Measurements from ENCODE around the gene TBX4.
"Not testable (repeated sequence)": the region's sequence is repeated elsewhere in the genome, so short reads cannot be mapped to it uniquely, and the experiment has no call there.

Gene TBX4

DNA sequence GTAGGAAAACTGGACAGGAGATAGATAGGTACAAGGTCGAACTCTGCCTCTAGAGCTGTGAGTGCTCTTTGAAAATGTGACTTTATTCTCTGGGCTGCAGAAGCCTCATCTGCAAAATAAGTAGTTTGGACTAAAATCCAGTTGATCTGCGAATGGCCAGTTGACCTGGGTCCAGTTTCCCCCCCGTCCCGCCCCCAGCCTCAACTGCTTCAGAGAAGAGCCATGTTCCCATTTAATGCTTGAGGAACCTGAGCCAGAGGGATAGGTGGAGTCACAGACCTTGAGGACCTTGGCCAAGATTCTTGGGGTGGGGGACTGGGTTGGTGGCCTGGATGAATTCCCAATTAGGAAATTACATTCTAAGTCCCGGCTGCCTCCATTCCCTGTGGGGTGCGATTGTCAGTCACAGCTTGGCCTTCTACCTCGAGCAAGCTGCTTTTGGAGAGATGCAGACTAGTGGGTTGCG, 38.5 kb upstream of the TBX4 start:
- no peak for DNase-seq

DNA sequence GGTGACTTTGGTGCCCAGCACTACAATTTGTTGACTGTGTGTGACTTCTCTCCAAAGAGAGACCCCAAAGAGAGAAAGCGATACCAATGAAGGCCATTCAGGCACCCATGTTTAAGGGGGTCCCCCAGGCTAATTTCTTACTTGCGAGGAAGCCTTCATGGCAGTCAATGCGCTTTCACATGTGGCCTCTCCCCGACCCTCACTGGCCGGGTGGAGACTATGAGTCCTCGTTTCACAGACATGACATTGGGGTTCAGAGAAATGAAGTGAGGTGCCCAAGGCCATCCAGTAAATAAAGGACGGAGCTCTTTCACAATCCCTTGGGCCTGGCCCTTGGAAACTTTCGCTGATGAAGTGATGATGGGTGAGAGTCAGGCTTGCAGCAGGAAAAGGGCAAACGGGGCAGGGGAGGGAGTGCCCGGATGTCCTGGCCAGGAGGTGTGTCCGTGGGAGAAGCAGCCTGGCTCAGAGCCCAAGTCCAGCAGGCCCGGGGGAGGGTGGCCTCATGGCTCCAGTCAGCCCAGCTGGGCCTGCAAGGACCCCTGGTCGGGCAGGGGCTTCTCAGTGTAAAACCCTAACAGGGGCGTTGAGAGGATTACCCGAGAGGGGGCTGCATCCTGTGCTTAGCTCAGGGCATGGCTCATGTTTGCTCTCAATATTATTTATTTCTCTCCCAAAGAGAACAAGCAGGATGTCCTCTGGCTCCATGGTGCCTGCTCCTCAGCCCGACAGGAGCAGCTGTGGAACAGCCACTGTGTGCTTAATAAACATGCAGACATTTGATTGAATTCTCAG, 37.9 kb upstream of the TBX4 start:
- no peak for DNase-seq

DNA sequence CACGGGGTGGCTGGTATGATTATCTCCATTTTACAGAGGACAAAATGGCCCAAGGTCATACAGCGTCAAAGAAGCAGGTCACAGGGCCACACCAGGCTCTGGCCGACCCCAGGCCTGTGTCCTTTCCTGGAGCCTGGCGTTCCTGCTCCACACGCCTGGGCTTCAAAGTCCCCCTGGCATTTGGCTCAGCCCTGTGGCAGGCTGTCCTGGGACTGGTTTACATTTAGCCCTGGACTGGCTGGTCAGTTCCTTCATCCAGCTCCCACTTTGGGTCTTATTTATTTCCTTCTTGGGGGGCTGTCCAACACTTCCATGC, 37.3 kb upstream of the TBX4 start:
- no peak for DNase-seq

DNA sequence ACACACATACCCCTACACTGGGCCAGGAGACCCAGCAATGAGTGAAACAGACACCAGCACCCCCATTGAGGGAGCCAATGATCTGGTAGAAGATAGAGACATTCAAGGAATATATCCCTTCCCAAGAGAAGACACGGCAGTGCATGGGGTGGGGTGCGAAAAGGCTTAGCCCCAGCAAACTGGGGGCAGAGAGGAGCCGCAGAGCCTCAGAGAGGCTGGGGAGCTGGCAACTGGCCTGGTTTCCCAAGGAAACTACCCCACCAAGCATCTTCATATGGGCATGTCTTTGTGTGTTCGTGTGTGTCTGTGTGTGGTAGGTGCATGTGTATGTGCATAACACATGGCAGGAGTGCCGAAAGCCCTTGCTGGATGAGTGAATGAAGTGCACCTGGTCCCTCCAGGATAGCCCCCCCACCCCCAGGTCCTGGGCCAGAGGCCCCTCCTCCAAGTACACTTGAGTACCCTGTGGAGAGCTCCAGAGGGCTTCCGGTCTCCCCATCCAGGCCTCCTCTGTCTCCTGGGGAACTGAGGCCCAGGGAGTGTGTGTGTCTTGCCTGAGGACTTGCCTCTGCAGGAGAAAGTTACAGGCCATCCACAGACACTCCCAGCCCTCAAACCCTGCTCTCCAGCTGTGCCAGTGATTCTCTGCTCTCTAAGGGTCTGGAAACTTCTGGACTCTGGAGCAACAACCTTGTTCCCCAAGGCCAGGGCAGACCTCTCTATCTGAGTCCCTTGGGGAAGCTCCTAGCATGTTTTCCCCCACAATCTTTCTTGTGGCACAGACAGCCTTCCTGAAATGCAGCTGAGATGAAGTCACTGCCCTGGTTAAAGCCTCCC, 36.6 kb upstream of the TBX4 start:
- DNase-seq, result no peak

DNA sequence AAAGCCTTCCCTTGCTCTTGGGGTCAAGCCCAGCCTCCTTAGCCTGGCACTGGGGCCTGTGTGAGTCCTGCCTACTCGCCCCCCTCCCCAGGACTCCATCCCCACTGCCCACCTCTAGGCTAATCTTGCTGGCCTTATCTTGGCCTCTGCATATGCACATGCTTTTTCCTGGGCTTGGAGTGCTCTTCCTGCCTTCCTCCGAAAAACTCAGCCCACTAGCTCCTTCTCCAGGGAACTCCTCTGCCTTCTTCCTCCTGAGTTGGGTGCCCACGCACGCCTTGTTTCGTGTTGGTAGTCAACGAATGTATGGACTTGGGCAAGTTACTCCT, 36.0 kb upstream of the TBX4 start:
- no peak for DNase-seq

DNA sequence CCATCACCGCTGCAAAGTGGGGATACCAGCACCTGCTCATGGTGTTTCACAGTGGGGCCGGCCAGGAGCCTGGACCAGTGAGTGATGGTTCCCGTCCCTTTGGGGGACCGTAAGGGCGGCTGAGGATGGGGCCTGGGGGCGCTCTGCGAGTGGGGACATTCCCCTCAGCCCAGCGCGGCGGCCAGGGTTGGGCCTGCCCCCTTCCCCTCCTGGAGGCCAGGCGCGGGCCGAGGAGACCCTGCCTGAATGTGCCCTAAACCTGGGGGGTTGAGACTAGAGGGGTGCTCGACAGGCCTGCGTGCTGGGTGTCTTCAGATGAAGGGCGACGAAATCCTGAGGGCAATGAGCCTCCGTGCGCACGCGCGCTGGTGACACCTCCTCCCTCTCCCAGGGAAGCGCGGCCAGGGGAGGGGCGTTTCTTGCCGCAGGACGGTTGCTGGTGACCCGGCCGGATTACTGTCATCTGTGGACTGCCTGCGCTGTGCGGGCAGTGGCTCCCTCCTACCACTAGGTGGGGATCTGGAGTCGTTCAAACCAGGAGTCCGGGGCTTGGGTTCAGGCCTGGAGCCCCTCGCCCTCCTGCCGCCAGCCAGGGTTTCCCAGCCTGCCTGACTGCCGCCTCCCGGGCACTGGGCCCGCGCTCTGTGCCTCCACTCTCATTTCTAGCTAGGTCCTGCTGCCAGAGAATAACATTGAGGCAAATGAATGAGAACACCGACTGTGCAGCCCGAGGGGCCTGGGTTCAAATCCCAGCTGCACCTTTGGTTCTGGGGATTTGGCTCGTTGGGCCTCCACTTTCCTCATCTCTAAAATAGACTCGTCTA, 35.5 kb upstream of the TBX4 start:
- DNase-seq, result peak; percentile 82

DNA sequence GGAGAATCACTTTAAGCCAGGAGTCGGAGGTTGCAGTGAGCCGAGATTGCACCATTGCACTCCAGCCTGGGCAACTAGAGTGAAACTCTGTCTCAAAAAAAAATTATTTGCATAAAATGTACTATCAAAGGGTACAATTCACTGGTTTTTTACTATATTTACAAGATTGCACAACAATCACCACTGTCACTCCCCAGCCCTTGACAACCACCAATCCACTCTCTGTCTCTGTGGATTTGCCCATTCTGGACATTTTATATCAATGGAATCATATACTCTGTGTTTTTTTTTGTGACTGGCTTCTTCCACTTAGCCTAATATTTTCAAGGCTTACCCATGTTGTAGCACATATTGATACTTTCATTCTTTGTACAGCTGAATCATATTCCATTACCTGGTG, 33.8 kb upstream of the TBX4 start:
- DNase-seq, result no peak

DNA sequence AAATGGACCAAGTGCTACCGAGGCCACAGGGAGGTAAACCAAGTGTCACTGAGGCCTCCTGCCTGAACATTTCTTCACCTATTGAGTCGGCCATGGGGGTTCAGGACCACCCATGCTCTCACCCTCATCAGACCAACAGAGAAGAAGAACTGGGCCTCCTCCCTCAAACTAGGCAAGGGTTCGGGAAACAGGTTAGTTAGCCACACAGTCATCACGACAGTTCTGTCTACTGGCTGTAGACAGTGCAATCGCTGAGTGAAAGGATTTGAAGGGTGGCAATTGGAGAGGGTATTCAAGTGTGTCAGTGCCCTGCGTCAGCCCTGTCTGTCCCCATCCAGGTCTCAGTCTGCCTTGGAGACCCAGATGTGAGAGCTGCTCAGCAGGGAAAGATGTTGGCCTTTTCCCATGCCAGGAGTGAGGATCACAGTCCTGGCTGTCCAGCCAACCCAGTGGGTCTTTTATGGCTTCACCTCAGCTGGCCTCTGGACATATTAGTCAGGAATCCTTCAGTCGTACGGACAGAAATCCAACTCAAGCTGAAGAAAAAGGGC, 32.7 kb upstream of the TBX4 start:
- no peak for DNase-seq

DNA sequence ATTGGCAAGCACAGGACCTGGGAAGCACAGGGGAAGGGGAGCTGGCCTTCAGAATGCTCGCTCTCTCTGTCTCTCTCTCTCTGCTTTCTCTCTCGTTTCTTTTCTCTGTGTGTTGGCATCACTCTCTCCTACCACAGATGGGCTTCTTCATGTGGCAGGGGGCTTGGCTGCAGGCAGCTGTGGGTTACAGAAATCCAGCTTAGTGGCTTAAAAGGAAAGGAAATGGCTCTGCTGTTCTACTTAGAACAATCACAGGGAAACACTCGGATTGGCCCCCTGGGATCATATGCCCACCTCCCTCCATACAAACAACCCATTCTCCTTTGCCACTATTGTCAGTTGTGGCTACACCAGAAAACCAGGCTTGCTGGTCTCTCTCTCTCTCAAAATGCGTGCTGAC, 32.2 kb upstream of the TBX4 start:
- no peak for DNase-seq

DNA sequence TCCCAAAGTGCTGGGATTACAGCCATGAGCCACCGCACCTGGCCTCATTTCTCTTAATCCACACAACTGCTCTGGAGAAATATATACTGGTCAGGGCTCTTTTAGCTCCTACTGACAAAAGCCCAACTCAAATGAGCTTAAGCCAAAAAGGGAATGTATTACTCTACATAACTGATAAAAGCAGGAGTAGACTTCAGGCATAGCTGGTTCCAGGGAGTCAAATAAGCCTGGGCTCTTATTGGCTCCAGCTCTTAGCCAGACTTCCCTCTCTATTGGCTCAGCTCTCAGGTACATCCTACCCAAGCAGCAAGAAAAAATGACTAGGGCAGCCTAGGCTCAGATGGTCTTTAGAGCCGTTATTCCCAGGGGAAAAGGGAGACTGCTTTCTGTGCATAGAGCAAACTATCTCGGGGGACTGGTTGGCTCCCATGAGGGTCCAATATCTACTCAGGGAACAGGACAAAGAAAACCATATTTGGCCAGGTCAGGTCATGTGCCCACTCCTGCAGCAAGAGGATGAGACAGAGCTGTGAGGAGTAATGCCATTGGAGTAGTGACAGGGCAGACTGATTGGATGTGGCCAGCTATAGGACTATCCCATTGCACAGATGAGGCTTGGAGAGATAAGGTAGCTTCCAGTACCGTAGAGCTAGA, 31.4 kb upstream of the TBX4 start:
- no peak for DNase-seq

DNA sequence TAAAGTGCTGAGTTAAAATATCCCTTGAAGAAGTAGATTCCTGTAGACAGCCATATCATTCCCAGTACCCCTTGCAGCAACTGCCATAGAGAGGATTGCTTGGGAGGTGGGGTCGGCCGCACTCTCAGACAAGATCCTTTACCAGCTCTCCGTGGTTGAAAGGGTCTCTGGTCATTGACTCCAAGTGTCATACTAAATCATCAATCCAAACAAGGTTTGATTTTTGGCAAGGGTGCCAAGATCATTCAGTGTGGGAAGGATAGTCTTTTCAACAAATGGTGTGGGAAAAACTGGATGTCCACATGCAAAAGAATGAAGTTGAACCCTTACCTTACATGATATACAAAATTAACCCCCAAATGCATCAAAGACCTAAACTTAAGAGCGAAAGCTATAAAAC, 30.8 kb upstream of the TBX4 start:
- no peak for DNase-seq

DNA sequence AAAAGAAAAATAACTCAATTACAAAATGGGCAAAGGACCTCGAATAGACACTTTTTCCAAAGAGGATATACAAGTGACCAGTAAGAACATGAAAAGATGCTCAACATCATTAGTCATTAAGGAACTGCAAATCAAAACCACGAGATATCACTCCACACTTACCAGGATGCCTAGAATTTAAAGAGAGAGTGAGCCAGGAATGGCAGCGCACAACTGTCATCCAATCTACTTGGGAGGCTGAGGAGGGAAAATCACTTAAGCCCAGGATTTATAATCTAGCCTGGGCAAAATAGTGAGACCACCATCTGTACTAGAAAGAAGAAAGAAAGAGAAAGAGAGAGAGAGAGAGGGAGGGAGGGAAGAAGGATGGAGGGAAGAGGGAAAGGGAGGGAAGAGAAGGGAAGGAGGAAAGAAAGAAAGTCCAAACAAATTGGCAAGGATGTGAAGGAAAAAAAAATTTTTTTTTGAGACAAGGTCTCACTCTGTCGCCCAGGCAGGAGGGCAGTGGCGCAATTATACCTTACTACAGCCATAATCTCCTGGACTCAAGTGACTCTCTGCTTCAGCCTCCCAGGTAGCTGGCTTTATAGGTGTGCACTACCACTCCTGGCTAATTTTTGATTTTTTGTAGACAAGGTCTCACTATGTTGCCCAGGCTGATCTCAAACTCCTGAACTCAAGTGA, 30.0 kb upstream of the TBX4 start:
- no peak for DNase-seq

DNA sequence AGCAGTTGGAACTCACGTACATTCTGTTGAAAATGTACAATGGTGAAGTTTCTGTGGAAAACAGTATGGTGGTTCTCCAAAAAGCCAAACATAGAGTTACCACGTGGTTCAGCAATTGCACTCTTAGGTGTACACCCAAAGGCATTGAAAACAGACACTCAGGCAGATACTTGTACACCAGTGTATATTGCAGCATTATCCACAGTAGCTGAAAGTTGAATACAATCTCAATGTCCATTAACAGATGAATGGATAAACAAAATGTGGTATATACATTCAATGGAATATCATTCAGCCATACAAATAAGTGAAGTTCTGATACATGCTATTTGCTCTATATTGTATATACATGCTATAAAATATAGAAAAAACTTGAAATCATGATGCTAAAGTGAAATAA, 29.4 kb upstream of the TBX4 start:
- no peak for DNase-seq

DNA sequence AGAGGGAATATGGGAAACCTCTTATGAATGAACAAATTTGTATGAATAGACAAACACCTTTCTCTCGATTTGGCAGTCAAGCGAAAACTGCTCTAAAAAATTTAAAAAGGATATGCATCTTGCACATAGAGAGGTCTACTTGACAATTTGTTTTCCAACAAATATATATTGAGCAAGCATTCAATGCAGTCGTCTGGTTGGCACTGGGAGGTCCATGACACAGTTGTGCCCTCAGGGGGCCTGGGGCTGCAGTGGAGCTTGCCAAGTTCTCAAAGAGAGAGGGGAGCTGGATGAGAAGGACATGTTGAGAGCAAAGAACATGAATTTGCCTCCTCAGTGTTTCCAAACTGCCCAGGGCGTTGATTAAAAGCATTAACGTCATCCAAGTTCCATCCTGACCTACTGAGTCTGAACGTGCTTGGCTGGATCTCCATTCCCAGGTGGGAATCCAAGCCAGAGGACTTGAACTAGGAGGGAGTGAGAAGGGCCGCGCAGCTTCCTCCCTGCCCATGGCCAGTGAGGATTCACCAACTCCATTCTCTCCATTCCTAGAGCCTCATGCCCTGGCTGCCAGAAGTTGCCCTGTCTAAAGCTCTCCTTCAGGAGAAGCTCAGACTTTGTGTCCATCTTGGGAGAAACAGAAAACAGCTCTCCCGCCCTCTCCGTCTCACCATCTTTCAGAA, 28.1 kb upstream of the TBX4 start:
- DNase-seq, result no peak

DNA sequence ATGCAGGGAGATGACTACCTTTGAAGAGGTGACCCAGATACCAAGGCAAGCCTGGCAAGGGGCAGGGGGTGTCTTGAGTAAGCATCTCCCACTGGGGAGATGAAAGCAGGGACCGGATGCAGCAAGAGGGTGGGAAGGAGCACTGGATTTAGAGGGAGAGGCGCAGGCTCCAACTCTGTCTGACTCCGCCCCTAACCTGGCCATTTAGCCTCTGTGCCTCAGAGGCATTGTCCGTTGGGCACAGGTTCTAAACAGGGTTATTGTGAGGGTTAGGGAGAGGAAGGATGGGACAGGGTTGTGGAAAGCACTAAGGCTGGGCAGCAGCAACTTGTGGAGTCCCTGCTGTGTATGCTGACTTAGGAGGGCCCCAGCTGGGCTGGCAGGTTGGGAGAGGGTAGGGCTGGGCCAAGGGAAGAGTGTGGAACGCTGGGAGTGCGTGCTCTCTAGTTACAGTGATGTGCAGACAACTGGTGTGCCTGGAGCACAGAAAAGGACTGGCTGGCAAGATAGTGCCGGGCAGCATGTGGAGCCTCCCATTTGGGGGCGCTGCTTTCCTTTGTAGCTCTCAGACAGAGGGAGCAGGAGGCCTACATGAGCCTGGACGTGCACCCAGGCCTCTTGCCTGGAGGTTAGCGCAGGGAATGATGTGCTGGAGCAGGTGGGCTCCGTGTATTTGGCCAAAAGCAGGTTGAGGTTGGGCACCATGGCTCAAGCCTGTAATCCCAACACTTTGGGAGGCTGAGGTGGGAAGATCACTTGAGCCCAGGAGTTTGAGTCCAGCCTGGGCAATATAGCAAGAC, 26.3 kb upstream of the TBX4 start:
- DNase-seq, result no peak

DNA sequence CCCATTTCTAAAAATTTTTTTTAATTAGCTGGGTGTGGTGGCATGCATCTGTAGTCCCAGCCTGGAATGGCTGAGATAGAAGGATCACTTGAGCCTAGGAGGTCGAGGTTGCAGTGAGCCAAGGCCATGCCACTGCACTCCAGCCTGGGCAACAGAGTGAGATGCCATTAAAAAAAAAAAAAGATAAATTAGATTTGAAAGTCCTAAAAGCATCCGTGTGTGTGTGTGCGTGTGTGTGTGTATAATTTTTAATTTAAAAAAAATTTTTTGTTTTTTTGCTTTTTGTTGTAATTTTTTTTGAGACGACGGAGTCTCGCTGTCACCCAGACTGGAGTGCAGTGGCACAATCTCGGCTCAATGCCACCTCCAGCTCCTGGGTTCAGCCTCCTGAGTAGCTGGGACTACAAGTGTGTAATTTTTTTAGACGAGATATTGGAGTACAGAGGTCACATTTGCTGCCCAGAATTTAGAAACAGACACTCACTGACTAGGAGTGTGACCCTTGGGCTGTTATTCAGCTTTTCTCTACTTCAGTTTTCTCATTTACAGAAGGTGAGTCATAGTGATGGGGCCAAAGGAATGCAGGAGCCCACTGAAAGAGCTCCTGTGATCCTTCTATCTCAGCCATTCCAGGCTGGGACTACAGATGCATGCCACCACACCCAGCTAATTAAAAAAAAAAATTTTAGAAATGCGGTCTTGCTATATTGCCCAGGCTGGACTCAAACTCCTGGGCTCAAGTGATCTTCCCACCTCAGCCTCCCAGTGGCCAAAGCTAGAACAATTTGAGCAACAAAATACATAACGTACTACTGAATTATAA, 25.5 kb upstream of the TBX4 start:
- no peak for DNase-seq

DNA sequence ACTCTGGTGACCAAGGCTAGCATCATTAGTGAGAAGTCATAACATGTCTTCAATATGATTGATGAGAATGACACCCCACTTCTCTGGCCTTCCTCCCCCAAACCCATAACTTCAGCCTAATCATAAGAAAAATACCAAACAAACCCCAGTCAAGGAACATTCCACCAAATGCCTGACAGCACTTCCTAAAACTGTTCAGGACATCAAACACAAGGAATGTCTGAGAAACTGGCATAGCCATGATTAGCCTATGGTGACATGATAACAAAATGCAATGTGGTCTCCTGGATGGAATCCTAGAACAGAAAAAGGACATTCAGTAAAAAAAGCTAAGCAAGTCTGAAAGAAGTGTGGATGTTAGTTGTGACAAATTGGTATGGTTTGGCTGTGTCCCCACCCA, 24.7 kb upstream of the TBX4 start:
- DNase-seq, result no peak

DNA sequence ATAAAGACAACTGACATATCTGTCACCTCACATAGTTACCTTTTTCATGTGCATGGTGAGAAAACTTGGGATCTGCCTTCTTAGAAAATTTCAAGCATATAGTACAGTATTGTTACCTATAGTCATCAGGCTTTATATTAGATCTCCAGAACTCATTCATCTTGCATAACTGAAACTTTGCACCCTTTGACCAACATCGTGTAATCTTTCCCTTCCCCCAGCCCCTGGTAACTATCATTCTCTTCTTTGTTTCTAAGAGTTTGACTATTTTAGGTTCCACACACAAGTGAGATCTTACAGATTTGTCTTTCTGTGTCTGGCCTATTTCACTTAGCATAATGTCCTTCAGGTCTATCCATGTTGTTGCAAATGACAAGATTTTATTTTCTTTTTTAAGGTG, 22.9 kb upstream of the TBX4 start:
- no peak for DNase-seq

DNA sequence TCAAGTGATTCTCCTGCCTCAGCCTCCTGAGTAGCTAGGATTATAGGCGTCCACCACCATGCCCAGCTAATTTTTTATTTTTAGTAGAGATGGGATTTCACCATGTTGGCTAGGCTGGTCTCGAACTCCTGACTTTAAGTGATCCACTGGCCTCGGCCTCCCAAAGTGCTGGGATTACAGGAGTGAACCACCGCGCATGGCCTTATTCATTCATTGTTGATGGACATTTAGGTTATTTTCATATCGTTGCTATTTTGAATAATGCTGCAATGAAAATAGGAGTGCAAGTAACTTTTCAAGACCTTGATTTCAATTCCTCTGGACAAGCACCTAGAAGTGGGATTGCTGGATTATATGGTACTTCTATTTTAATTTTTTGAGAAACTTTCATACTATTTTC, 22.4 kb upstream of the TBX4 start:
- DNase-seq, result not testable (repeated sequence)

Data from activated CD4-positive, alpha-beta T cell treated with anti-CD3 and anti-CD28 coated beads, Interleukin-2, Interleukin-6, amounts not matched to agents 100 ng/mL and 50 ng/mL, durations not matched to agents 16 hours and 8 hours (primary cell).